Suprapubic skin (tissue), 3 donors: ENCODE data around the gene SRPRA.
A peak's percentile ranks its signal among the peaks of the same experiment; 100 is the strongest.

ENCODE experiments used
- EP300 ChIP-seq: sonication (generic); formaldehyde crosslinking; IDR thresholded peaks from one replicate; pipeline ENCODE4 v1.6.1; 2017; ENCODE audit warnings: antibody characterized with exemption
- POLR2A ChIP-seq, 2 donors: fragments of 450-650 bp; IDR thresholded peaks; one replicate each; pipeline ENCODE4 v1.6.1; 2017; ENCODE audit warnings: antibody characterized with exemption in 2 of 2, mild to moderate bottlenecking in 2 of 2, moderate library complexity in 2 of 2
- TF ChIP-seq, protein P1 (sequence below), 2 donors: fragments of 200-600 bp in 1 of 2; fragments of 450-650 bp in 1 of 2; sonication (generic) in 1 of 2; IDR thresholded peaks; one replicate each; pipeline ENCODE4 v1.5.1; 2016 to 2019; ENCODE audit warnings: antibody characterized with exemption in 2 of 2, mild to moderate bottlenecking in 1 of 2, moderate library complexity in 1 of 2

GRCh38 chr11:126268708-126269579 lies at the start of gene SRPRA, which contains the start of gene FOXRED1:
- TF ChIP-seq, protein P1, sequence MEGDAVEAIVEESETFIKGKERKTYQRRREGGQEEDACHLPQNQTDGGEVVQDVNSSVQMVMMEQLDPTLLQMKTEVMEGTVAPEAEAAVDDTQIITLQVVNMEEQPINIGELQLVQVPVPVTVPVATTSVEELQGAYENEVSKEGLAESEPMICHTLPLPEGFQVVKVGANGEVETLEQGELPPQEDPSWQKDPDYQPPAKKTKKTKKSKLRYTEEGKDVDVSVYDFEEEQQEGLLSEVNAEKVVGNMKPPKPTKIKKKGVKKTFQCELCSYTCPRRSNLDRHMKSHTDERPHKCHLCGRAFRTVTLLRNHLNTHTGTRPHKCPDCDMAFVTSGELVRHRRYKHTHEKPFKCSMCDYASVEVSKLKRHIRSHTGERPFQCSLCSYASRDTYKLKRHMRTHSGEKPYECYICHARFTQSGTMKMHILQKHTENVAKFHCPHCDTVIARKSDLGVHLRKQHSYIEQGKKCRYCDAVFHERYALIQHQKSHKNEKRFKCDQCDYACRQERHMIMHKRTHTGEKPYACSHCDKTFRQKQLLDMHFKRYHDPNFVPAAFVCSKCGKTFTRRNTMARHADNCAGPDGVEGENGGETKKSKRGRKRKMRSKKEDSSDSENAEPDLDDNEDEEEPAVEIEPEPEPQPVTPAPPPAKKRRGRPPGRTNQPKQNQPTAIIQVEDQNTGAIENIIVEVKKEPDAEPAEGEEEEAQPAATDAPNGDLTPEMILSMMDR (IDR thresholded peaks at IDR 0.05) = no peak
- TF ChIP-seq POLR2A (IDR thresholded peaks at IDR 0.05) = peak; percentile 71 to 79
- TF ChIP-seq EP300 = peak; percentile 62
